Activated naive CD8-positive, alpha-beta T cell treated with anti-CD3 and anti-CD28 coated beads, Interleukin-2, amount 10 ng/mL, durations not matched to agents 7 days and 5 days (primary cell): ENCODE measurements around the gene ACTA1. TPM values are rescaled to one million over a fixed set of nuclear protein-coding genes. Genes with fewer than 3 reads are reported as not detected.
"Not testable (repeated sequence)": the region's sequence is repeated elsewhere in the genome, so short reads cannot be mapped to it uniquely, and the experiment has no call there.

Source experiments
- ATAC-seq: fragments of 150-1000 bp; cut with Tn5 transposase; one replicate; pipeline ENCODE4 v1.10.0; 2021; ENCODE audit warnings: low read depth, moderate library complexity
- POLR2A ChIA-PET: fragments of 350-600 bp; sonication (Branson Sonifier 250); formaldehyde crosslinking; loops from one replicate; lab custom pipeline; 2021; ENCODE audit warnings: antibody characterized with exemption; lab: Charles Lee
- DNase-seq: peaks from one replicate; pipeline ENCODE4 v3.0.0; 2021
- H3K27ac Mint-ChIP-seq: one replicate; pipeline ENCODE4 v1.8.0; 2022; ENCODE audit warnings: mild to moderate bottlenecking, mixed read lengths
- H3K27me3 Mint-ChIP-seq: one replicate; pipeline ENCODE4 v1.8.0; 2022; ENCODE audit warnings: mild to moderate bottlenecking, moderate library complexity, mixed read lengths
- H3K36me3 Mint-ChIP-seq: one replicate; pipeline ENCODE4 v1.8.0; 2021; ENCODE audit warnings: mild to moderate bottlenecking, mixed read lengths
- H3K4me1 Mint-ChIP-seq: one replicate; pipeline ENCODE4 v1.8.0; 2021; ENCODE audit warnings: mixed read lengths
- H3K4me3 Mint-ChIP-seq: one replicate; pipeline ENCODE4 v1.8.0; 2022; ENCODE audit warnings: mild to moderate bottlenecking, moderate library complexity, mixed read lengths
- H3K9me3 Mint-ChIP-seq: one replicate; pipeline ENCODE4 v1.8.0; 2021; ENCODE audit warnings: mixed read lengths
- total RNA-seq, 2 experiments: library from RNA; stranded (reverse); gene quantifications; one replicate each; pipeline ENCODE4 v1.2.3, GENCODE V29; 2021

The ACTA1 gene
- total RNA-seq, 2 experiments from 2014 or later: not detected

DNA sequence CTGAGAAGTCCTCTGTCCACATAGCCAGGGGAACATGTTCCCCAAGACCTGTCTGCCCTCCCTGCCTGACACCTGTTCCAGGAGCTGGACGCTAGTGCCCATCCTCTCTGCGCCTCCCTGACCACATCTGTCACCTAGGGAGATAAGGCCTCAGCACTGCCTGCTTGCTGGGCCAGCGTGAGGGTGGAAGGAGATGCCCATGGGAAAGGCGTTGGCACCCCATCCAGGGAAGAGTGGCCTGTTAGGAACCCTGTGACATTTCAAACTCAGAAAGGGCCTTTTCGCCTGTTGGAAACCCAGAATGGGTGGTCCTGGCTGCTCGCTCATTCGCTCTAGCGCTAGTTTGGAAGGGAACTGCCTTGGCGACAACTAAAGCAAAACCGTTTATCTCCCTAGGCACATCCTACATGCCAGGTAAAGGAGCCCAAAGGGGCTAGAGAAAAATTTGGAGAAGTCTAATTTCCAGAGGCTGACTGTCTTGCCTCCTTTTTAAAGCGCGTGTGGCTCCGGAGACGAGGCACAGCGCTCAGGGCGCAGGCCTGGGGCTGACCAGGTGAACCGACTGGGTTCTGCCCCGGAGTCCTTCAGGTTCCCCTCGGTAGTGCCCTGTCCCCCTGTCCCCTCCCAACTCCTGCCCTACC is 410 bp downstream of the ACTA1 start:
- peaks cover 75% of the 10 kb centered on the region for H3K27me3 Mint-ChIP-seq
- no peak overlapping the region for H3K27ac Mint-ChIP-seq
- H3K4me3 Mint-ChIP-seq: no peak overlapping the region
- POLR2A ChIA-PET: no interaction called here
- H3K9me3 Mint-ChIP-seq: no peaks in the 10 kb centered on the region
- no peak for ATAC-seq
- peaks cover 7% of the 10 kb centered on the region for H3K36me3 Mint-ChIP-seq
- peak; percentile 38 for DNase-seq
- H3K4me1 Mint-ChIP-seq: peaks cover 12% of the 10 kb centered on the region

DNA sequence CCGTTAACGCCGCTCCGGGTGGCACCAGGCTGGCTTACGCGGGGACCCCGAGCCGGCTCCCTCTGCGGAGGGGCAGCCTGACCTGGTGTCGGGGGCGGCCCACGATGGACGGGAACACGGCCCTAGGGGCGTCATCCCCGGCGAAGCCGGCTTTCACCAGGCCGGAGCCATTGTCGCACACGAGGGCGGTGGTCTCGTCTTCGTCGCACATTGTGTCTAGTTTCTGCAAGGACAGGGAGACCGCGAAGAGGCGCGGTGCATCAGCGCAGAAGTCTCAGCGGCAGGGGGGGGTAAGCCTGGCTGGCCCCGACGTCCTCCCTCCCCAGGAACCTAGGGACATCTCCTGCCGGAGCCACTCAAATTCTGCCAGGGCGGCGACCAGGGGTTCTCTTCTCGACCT is 989 bp downstream of the ACTA1 start:
- Mint-ChIP-seq H3K27ac (no peak overlapping the region), H3K27me3 (peaks cover 80% of the 10 kb centered on the region), H3K4me3 (no peak overlapping the region), H3K9me3 (no peaks in the 10 kb centered on the region), H3K4me1 (peaks cover 10% of the 10 kb centered on the region), H3K36me3 (peaks cover 4% of the 10 kb centered on the region)
- POLR2A ChIA-PET: no interaction called here
- ATAC-seq (no peak), DNase-seq (peak; percentile 33)

GRCh38 chr1:229432116-229432461 is 1.8 kb downstream of the ACTA1 start:
- DNase-seq (peak; percentile 36), ATAC-seq (no peak)
- peaks cover 85% of the 10 kb centered on the region for H3K27me3 Mint-ChIP-seq
- POLR2A ChIA-PET: interaction anchor here (2.9 kb wide), 1 partner anchor 9 kb away, joined by 10 read pairs; no protein-coding TSS in a partner anchor
- no peak overlapping the region for H3K27ac Mint-ChIP-seq
- H3K36me3 Mint-ChIP-seq: peaks cover 2% of the 10 kb centered on the region
- peak overlapping the region; percentile 87 for H3K4me3 Mint-ChIP-seq
- H3K9me3 Mint-ChIP-seq: no peaks in the 10 kb centered on the region
- H3K4me1 Mint-ChIP-seq: peaks cover 10% of the 10 kb centered on the region

GRCh38 chr1:229431284-229432115 is 2.4 kb downstream of the ACTA1 start:
- POLR2A ChIA-PET: interaction anchor here (1.1 to 2.9 kb wide), 2 partner anchors 9 to 22 kb away, joined by 4 to 10 read pairs; no protein-coding TSS in a partner anchor
- peaks cover 10% of the 10 kb centered on the region for H3K4me1 Mint-ChIP-seq
- H3K27ac Mint-ChIP-seq: peak overlapping the region; percentile 86
- no peaks in the 10 kb centered on the region for H3K9me3 Mint-ChIP-seq
- peaks cover 2% of the 10 kb centered on the region for H3K36me3 Mint-ChIP-seq
- H3K27me3 Mint-ChIP-seq: peaks cover 85% of the 10 kb centered on the region
- ATAC-seq (no peak), DNase-seq (peak; percentile 41)
- peak overlapping the region; percentile 87 for H3K4me3 Mint-ChIP-seq

DNA sequence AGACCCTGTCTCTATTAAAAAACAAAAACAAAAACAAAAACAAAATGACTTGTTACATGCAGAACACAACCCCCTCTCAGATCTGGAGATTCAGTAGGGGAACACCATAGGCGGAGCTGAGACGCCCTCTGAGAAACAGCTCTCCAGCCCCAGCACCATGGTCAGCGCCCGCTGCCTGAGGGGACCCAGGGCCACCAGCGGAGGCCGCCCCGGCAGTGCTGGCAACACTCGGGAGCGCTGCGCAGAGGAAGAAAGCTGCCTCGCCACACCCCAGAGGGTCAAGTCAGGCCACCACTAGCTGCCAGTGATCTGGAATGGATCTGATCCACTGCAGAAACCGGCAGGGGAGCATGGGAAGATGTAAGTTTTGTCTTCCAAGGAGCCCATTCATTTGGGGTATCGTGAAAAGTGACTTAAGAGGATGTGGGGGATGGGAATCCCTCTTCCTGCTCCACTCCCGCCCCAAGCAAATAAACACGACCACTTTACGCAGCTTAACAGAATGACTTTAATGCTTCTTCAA is 3.1 kb downstream of the ACTA1 start:
- ATAC-seq (peak; percentile 82), DNase-seq (peak; percentile 77)
- Mint-ChIP-seq H3K36me3 (peaks cover 2% of the 10 kb centered on the region), H3K27ac (no peak overlapping the region), H3K4me3 (peak overlapping the region; percentile 87), H3K9me3 (no peaks in the 10 kb centered on the region), H3K27me3 (peaks cover 84% of the 10 kb centered on the region), H3K4me1 (peaks cover 10% of the 10 kb centered on the region)
- POLR2A ChIA-PET: interaction anchor here (0.5 to 2.9 kb wide), 3 partner anchors 10 to 99 kb away, joined by 3 to 10 read pairs (median 4); no protein-coding TSS in a partner anchor

- ATAC-seq: no peak
- Mint-ChIP-seq H3K4me3 (no peak overlapping the region), H3K4me1 (peaks cover 10% of the 10 kb centered on the region), H3K36me3 (peaks cover 5% of the 10 kb centered on the region), H3K27me3 (peaks cover 82% of the 10 kb centered on the region), H3K27ac (no peak overlapping the region), H3K9me3 (peaks cover 4% of the 10 kb centered on the region)
- POLR2A ChIA-PET: no interaction called here
- no peak for DNase-seq
Observed at GRCh38 chr1:229428256-229428655, 5.6 kb downstream of the ACTA1 start.

DNA sequence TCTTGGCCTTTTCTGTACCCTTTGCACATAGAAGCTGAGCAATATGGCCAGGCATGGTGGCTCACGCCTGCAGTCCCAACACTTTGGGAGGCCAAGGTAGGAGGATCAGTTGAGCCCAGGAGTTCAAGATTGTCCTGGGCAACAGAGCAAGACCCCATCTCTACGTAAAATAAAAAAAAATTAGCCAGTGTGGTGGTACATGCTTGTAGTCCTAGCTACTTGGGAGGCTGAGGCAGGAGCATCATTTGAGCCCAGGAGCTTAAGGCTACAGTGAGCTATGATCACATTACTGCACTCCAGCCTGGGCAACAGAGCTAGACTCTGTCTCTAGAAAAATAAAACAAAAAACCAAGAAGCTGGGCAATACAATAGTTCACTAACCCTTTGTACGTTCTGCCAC is 6.3 kb downstream of the ACTA1 start:
- no peak for ATAC-seq
- peaks cover 5% of the 10 kb centered on the region for H3K9me3 Mint-ChIP-seq
- H3K4me3 Mint-ChIP-seq: no peak overlapping the region
- POLR2A ChIA-PET: no interaction called here
- H3K27ac Mint-ChIP-seq: no peak overlapping the region
- H3K4me1 Mint-ChIP-seq: peaks cover 10% of the 10 kb centered on the region
- peaks cover 80% of the 10 kb centered on the region for H3K27me3 Mint-ChIP-seq
- no peak for DNase-seq
- H3K36me3 Mint-ChIP-seq: peaks cover 5% of the 10 kb centered on the region

DNA sequence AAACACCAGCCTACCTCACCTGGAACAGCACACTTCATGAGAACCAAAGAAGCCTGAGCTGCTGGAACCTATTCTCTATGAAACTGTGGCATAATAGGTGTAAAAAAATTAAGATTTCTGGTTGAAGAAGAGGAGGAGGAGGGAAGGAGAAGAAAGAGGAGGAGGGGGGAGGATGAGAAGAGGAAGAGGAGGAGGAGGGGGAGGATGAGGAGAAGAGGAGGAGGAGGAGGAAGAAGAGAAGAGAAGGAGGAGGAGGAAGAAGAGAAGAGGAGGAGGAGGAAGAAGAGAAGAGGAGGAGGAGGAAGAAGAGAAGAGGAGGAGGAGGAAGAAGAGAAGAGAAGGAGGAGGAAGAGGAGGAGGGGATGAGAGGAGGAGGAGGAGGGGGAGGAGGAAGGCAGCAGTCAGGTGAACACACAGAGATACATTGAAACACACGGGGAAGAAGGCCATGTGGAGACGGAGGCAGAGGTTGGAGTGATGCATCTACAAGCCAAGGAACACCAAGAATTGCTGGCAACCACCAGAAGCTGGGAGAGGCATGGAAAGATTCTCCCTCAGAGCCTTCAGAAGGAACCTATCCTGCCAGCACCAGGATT is 8.2 kb downstream of the ACTA1 start:
- POLR2A ChIA-PET: no interaction called here
- H3K27me3 Mint-ChIP-seq: peaks cover 64% of the 10 kb centered on the region
- H3K4me3 Mint-ChIP-seq: no peak overlapping the region
- DNase-seq: no peak
- peaks cover 2% of the 10 kb centered on the region for H3K4me1 Mint-ChIP-seq
- peaks cover 3% of the 10 kb centered on the region for H3K36me3 Mint-ChIP-seq
- no peak for ATAC-seq
- H3K27ac Mint-ChIP-seq: no peak overlapping the region
- H3K9me3 Mint-ChIP-seq: peaks cover 5% of the 10 kb centered on the region

DNA sequence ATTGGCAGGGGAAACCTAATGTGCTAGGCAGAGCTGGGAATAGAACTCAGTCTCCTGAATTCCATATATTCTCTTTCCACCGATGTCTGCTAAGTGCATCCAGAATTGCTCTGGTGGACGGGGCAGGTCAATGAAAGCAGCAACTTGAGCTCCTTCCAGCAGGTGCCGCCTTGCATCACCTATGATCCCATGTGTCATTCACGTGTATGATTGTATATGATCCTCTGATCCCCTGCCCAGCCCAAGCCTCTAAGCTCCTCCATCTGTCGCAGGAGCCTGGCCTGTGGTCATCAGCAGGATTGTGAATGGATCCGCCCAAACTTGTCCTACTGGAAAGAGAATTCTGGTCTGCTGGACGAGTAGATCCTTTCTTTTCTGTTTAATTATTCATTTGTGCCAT is 13.1 kb downstream of the ACTA1 start:
- POLR2A ChIA-PET: no interaction called here
- peaks cover 36% of the 10 kb centered on the region for H3K27me3 Mint-ChIP-seq
- H3K4me3 Mint-ChIP-seq: no peak overlapping the region
- ATAC-seq (no peak), DNase-seq (no peak)
- H3K36me3 Mint-ChIP-seq: peaks cover 3% of the 10 kb centered on the region
- no peak overlapping the region for H3K27ac Mint-ChIP-seq
- H3K9me3 Mint-ChIP-seq: peaks cover 5% of the 10 kb centered on the region
- H3K4me1 Mint-ChIP-seq: no peaks in the 10 kb centered on the region

- POLR2A ChIA-PET: no interaction called here
- Mint-ChIP-seq H3K27me3 (peaks cover 31% of the 10 kb centered on the region), H3K4me3 (no peak overlapping the region), H3K9me3 (peaks cover 5% of the 10 kb centered on the region), H3K36me3 (peaks cover 3% of the 10 kb centered on the region), H3K27ac (no peak overlapping the region), H3K4me1 (no peaks in the 10 kb centered on the region)
- no peak for ATAC-seq
- DNase-seq: no peak
Observed at GRCh38 chr1:229420224-229420623, 13.7 kb downstream of the ACTA1 start.

- H3K36me3 Mint-ChIP-seq, H3K4me1 Mint-ChIP-seq, POLR2A ChIA-PET, H3K4me3 Mint-ChIP-seq, DNase-seq, H3K27ac Mint-ChIP-seq, ATAC-seq, H3K9me3 Mint-ChIP-seq: not testable (repeated sequence)
- peaks cover 18% of the 10 kb centered on the region for H3K27me3 Mint-ChIP-seq
Observed at GRCh38 chr1:229418586-229418985, 15.3 kb downstream of the ACTA1 start.

DNA sequence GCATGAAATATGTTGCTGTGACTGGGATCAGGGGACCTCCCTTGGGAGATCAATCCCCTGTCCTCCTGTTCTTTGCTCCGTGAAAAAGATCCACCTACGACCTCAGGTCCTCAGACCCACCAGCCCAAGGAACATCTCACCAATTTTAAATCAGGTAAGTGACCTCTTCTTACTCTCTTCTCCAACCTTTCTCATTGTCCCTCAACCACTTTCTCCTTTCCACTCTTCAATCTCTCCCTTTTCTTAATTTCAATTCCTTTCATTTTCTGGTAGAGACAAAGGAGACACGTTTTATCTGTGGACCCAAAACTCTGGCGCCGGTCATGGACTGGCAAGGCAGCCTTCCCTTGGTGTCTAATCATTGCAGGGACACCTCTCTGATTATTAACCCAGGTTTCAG is 21.1 kb downstream of the ACTA1 start:
- H3K4me3 Mint-ChIP-seq, DNase-seq, POLR2A ChIA-PET, H3K27ac Mint-ChIP-seq, ATAC-seq, H3K36me3 Mint-ChIP-seq, H3K9me3 Mint-ChIP-seq: not testable (repeated sequence)
- peaks cover 16% of the 10 kb centered on the region for H3K4me1 Mint-ChIP-seq
- peaks cover 18% of the 10 kb centered on the region for H3K27me3 Mint-ChIP-seq

GRCh38 chr1:229412056-229412455 is 21.8 kb downstream of the ACTA1 start:
- Mint-ChIP-seq H3K4me3 (no peak overlapping the region), H3K9me3 (no peaks in the 10 kb centered on the region), H3K36me3 (no peaks in the 10 kb centered on the region), H3K27me3 (peaks cover 22% of the 10 kb centered on the region), H3K27ac (no peak overlapping the region), H3K4me1 (peaks cover 18% of the 10 kb centered on the region)
- POLR2A ChIA-PET: no interaction called here
- ATAC-seq (no peak), DNase-seq (no peak)
